DMS153 (cell line): ENCODE data around the gene PAOX.

Source experiments
- DNase-seq: peaks from one replicate; lab custom pipeline; 2025; lab: John Stamatoyannopoulos, UW

The PAOX gene

DNA sequence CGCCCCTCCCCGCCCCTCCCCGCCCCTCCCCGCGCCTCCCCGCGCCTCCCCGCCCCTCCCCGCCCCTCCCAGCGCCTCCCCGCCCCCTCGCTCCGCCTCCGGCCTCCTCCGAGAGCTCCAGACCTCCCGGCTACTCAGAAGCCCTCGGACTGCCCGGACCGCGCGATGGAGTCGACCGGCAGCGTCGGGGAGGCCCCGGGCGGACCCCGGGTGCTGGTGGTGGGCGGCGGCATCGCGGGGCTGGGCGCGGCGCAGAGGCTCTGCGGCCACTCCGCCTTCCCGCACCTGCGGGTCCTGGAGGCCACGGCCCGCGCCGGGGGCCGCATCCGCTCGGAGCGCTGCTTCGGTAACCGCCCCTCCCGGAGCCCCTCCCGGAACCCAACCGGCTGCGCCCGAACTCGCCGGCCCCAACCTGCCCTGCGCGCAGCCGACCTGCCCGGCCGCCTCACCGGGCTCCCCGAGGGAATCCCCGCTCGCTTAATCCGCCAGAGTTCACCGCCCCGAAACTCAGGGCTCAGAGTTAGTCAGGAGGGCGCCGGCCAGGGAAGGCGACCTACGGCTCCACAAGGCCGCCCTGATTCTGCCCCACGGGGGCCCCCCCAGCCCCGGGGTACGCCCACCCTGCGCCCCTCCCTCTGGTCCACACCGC, at the start of gene PAOX:
Gene PAOX (plus strand): TSS at position 111 of the 649 bp plus-strand sequence. CDS start 55 bp downstream, at position 166.
- no peak for DNase-seq

DNA sequence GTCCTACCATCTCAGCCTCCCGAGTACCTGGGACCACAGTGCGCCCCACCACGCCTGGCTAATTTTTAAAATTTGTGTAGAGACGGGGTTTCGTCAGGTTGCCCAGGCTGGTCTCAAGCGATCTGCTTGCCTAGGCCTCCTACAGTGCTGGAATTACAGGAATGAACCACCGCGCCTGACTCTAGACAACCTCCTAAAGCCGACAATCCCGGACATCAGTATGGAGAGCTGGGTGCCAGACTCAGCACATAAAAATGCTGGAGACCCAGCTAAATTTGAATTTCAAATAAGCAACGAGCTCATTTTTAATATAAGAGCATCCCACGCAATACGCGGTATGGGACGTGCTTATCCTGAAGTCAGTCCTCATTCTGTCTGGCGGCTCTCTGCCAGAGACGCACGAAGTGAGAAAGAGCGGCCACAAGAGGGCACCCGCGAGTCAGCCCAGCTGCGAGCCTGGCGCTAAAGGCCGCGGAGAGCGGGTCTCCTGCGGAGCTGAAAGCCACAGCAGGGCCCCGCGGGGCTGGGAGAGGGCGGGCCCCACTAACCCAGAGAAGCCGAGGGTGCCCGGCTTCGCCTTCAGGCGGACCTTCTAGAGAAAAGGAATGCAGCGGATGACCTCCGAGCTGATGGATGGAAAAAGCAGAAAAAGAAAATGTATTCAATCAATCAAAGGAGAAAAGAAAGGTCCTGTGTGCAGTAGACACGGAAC, 49.4 kb upstream of the PAOX start:
- DNase-seq = peak; percentile 79

DNA sequence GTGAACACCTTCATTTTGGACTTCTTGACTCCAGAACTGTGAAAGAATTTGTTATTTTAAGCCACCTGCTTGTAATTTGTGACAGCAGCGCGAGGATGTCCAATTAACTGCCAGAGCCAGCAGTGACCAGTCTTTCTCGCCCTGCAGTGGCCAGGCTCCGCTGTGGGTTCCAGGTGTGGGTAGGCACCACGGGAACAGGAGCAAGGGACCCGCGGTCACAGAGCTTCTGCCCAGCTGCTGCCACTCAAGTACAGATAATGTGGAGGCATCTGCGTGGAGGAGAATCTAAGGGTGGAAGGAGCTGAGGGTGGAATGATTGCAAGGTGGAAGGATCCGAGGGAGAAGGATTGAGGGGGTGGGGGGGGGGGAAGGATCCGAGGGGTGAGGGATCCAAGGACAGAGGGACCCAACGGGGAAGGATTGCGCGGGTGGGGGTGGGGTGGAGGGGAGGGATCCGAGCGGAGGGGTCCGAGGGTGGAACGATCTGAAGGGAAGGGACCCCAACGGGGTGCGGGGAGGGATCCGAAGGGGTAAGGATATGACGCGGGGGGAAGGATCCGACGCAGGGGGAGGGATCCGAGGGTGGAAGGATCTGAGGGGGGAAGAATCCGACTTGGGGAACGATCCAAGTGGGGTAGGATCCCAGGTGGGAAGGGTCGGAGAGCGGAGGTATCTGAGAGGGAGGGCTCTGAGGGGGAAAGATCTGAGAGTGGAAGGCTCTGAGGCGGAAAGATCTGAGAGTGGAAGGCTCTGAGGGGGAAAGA, 45.9 kb upstream of the PAOX start:
- DNase-seq = no peak

DNA sequence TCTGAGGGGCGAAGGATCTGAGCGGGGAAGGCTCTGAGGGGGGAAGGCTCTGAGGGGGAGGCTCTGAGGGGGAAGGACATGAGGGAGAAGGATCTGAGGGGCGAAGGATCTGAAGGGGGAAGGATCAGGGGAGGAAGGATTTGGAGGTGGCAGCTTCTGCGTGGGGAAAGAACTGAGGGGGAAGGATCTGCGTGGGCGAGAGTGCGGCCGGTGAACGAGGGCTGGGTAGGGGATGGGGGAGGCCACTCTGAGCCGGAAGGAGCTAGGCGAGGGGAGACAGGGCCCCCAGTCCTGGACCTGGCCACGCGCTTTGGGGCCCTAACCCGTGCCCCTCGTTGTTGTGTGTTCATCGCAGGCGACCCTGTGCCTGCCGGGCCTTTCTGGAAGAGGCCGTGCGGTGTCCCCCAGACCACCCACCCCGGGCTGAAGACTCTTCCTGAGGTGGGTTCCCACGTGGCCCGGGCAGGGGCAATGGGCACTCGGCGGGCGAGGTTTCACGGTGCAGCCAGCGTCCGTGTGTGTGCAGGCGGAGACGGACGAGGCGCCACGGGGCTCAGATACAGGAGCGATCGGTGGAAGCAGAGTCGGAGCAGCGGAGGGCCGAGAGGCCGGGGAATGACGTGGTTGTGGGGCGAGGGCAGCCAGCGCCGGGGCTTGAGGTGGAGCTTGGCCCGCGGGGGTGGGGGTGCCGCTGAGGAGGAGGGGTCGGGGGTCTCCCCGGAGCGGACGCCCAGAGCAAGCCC, 44.4 kb upstream of the PAOX start:
- no peak for DNase-seq

DNA sequence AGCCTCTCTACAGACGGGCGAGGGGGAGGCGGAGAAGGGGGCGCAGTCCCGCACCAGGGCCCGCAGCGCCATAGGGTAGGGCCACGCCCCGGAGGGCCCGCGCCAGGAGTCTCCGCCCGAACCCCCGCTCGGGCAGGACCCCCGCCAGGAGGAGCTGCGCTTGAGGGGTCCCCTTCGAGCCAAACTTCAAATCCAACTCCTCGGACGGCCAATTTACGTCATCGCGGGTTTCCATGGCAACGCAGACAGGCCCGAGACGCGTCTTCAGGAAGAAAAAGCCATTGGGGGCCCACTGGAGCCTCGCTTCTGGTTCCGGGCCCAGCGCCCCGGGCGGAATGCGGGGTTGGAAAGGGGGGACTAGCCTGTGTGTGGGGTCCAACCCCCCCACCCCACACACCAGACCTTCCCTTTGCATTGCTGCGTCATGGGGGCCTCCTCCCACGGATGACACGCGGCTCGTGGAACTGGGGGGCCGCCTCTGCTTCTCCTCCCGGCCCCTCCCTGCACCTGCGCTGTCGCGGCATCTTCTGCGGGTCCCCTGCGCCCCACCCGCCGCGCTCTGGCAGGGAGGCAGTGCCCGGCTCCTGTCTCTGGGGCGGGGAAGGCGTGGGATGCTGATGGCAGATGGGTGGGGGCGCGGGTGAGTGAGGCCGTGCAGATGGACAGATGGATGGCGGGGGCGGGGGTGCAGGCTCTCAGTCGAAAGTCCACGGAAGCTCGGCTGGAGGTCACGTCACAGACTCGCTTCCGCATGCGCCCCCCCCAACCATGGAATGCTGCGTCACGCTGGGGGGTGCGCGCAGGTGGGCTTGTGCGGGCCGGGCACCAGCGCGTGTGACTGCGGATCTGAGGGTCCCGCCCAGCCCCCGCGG, 43.6 kb upstream of the PAOX start:
- DNase-seq = no peak

DNA sequence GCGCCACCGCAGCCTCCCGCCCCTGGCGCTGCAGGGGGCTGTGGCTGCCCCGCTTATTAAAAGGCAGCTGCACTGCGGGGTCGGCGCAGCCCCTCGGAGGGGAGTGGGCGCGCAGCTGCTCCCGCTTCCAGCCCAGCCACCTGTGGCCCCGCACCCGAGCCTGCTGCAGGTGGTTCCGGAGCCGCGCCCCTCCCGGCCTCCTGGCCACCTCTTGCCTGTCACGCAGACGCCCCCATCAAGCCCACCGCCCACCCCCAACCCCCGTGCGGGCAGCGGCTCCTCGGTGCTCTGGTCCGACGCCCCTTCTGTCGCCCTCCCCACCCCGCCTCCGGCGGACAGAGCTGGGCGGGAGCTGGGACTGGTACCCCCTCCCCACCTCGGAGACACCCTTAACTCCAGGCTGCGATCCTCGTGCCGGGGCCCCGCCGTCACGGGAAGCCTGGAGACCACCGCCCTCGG, 42.9 kb upstream of the PAOX start:
- no peak for DNase-seq

- DNase-seq = no peak
These were observed 42.3 kb upstream of the PAOX start, which contains the start of gene CALY for GRCh38 chr10:133336577-133337369. TSS of gene CALY (minus strand) at chr10:133336896. CDS start at chr10:133328989, 7,907 bp downstream.

GRCh38 chr10:133337370-133337725, 41.7 kb upstream of the PAOX start:
- DNase-seq = no peak

DNA sequence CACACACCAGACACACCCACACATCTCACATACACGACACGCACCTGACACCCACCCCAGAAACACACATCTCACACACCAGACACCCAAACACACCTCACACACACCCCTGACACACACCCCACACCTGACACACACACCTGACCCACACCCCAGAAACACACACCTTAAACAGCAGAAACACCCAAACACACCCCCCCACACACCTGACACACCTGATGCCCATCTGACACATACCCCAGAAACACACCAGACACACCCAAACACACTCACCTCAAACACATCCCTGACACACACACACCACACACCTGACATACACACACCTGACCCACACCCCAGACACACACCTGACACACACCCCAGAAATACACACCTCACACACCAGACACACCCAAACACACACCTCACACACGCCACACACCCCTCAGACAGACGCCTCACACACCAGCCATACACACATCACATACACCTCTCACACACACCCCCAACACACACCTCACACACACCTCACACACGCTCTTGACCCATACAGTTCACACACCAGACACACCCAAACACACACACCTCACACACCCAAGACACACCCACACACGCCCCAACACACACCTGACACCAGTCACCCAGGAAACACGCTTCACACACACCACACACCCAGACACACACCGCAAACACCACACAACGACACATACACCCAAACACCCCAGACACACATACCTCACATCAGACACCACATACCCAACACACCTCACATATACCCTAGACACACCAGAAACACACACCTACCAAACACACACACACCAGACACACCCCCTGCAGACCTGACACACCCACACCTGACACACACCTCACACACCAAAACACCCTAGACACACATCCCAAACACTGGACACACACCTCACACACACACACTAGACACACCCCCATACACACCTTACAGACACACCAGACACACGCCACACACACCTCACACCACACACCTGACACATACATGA, 40.7 kb upstream of the PAOX start:
- DNase-seq = no peak

DNA sequence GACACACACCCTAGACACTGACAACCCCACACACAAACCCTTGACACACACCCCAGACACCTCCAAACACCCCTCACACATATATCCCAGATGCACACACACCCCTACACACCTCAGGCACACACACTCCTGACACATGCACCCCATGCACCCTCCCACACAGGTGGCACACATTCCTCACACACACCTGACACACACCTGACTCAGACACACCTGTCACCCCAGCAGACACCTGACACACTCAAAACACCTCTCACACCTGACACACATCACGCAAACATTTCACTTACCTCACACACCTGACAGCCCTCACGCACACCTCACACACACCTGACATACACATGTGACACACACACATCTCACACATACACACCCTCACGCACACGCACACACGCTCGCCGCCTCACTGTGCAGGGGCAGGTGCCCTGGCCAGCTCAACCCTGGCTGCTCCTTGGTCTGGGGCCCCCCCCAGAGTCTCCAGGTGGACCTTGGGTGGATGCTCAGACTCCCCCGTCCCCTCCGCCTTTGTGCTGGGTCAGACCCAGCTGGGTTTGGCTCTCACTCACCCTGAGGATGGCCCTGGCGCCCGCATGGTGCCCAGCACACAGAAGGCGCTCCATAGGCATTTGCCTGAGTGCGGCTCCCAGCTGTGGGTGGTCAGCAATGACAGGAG, 39.2 kb upstream of the PAOX start:
- no peak for DNase-seq

DNA sequence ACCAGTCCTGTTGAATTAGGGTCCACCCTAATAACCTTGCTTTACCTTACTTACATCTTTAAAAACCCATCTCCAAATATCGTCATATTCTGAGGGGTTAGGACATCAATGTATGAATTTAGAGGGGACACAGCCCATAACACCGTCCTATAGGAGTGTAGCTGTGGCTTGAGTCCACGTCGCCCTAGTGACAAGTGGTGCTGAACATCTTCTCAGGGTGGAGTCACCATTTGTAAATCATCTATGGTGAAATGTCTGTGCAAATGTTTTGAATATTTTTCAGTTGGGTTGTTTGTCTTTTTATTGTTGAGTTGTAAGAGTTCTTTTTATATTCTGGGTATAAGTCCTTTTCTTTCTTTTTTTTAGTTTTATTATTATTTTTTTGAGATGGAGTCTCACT, 37.1 kb upstream of the PAOX start:
- no peak for DNase-seq

DNA sequence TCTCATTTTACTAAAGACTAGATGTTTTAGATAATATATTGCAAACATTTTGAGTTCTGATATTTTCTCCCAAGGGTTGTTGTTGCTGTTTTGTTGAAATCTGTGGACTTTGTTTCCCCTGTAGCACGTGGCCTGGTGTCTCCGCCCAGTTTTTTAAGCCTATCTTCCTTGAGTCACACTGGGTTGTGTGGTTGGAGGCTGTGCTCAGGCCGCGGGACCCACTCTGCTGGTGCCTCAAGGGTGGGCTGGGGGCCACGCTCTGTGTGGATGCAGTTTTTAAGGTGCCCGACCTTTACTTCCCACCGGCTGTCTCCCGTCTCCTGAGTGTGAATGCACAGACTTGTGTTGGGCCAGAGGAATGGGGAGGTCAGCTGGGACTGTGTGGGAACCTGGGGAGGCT, 36.1 kb upstream of the PAOX start:
- DNase-seq = no peak

GRCh38 chr10:133343558-133343957, 35.5 kb upstream of the PAOX start:
- DNase-seq = no peak

GRCh38 chr10:133344236-133344635, 34.8 kb upstream of the PAOX start:
- no peak for DNase-seq

DNA sequence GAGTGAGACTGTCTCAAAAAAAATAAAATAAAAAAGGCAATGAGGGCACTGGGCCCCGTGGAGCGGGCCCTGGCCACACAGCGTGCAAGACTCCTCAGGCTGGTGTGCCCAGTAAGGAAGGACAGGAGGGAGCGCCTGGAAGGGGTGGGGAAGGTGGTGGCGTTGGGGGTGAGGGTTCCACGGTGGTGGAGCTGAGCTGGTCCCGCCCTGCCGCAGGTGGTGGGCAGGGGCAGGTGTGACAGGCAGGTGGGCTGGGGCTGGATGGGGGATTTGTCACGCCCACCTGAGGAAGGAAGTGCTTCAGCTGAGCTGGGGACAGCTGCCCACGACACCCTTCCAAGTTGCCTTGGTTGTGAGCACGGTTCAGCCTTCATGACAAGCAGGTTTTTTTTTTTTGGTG, 32.6 kb upstream of the PAOX start:
- DNase-seq = no peak

DNA sequence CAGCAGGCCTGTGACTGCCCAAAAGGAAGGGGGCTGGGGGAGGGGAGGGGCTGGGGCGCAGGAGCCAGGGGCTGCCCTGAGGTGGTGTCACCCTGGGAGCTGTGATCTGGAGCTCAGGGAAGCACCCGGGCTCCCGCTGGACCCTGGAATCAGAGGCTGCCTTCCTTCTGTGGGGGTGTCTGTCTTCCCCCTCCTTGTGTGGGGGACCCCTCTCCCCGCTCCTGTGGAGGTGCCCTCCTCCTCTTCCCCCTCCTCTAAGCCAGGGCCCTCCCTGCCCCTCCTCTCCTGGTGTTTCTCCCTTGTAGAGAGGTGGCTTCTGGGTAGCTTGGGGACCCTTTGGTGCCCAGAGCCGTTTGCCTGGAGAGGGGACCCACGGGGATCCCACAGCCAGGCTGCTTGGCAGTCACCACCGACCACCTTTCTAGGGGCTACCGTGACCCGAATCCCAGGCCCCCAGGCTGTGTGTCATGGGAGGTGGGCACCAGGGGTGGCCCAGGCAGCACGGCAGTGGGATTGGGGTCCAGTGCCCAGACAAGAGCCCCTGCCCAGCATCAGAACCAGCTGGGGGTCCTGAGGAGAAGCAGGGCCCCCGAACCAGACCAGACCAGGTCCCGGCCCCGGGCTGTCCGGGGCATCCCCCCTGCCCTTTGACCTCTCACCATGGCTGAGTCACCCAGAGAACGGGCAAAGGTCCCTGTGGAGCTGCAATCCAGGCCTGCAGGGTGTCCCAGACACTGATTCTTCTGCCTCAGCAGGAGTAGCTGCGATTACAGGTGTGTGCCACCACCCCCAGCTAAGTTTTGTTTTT, 31.1 kb upstream of the PAOX start:
- DNase-seq = no peak

DNA sequence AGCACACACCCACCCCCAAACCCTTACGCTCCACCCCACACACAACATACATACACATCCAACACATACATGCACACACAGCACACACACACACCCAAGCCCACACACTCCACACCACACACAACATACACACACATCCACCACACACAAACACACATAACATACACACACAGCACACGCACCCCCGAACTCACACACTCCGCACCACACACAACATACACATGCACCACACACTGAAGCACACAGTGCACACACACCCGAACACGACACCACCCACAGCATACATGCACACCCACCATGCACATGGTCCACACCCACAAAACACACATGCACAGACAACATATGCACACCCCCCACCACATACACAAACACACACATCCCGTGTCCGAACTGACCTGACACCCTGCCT, 29.9 kb upstream of the PAOX start:
- no peak for DNase-seq

- DNase-seq = no peak
These were observed 29.5 kb upstream of the PAOX start for GRCh38 chr10:133349577-133350011.
